ENCODE measurements around the gene HS6ST3.
"Not testable (repeated sequence)": the region's sequence is repeated elsewhere in the genome, so short reads cannot be mapped to it uniquely, and the experiment has no call there.

HS6ST3 gene

DNA sequence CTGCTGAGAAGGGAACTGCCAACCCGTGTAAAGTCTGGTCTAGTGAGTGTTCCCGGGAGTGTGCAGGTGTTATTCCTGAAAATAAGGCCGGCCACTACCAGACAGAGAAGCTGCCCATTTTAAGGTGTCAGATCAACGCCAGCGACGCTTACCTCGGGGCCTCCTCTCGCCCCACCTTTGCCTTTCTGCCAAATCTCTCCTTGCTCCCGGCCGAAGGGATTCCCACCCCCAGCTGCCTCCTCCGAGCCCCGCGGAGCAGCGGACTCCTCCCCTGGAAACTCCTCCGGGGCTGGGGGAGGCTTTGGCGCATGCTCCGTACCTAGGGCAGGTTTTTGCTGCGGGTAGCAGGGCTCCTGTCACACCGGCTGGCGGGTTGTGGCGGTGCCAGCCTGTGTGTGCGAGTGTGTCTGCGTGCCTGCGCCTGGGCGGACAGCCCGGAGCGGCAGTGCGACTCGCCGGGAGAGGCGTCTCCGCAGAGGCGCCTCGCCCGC, at the start of gene HS6ST3:
TSS of gene HS6ST3 (plus strand) at position 359 of the 491 bp plus-strand sequence.
- DNase-seq (ENCODE audit: low read depth in 2 of 2, low spot score in 1 of 2): no peak

DNA sequence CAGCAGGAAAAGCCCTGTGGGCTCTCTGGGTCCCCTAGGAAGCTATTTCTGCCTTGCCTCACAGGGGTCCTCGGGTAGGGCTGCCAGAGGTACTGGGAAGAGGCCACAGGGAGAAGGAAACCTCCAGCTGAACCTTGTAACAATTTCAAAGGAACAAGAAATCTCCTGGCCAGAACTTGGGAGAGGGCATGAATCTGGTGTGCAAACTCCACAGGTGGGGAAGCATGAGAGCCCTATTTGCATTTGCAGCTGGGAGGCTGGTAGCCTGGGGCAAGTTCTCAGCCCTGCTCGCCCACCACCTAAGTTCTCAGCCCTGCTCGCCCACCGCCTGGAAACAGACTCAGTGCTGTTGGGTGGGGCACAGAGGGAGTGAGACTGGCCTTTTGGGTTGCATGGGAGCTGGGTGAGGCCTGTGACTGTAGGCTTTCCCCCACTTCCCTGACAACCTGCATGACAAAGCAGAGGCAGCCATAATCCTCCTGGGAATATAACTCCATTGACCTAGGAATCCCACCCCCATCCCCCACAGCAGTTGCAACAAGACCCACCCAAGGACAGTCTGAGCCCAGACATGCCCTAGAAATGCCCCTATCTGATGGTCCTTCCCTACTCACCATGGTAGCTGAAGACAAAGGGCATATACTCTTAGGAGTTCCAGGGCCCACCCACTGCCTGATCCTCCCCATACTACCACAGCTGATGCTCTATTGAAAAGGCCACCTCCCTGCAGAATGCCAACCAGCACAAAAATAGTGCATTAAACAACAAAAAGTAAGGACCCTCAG, 48.4 kb upstream of the HS6ST3 start:
- DNase-seq (ENCODE audit: low read depth in 2 of 2, low spot score in 1 of 2): no peak

DNA sequence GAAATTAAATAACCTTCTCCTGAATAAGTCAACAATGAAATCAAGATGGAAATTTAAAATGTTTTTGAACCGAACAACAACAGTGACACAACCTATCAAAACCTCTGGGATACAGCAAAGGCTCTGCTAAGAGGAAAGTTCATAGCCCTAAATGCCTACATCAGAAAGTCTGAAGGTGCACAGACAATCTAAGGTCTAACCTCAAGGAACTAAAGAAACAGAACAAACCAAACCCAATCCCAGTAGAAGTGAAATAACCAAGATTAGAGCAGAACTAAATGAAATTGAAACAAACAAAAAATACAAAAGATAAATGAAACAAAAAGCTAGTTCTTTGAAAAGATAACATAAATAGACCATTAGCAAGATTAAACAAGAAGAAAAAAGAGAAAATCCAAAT, 45.7 kb upstream of the HS6ST3 start:
- DNase-seq (ENCODE audit: low read depth in 2 of 2, low spot score in 1 of 2): no peak

DNA sequence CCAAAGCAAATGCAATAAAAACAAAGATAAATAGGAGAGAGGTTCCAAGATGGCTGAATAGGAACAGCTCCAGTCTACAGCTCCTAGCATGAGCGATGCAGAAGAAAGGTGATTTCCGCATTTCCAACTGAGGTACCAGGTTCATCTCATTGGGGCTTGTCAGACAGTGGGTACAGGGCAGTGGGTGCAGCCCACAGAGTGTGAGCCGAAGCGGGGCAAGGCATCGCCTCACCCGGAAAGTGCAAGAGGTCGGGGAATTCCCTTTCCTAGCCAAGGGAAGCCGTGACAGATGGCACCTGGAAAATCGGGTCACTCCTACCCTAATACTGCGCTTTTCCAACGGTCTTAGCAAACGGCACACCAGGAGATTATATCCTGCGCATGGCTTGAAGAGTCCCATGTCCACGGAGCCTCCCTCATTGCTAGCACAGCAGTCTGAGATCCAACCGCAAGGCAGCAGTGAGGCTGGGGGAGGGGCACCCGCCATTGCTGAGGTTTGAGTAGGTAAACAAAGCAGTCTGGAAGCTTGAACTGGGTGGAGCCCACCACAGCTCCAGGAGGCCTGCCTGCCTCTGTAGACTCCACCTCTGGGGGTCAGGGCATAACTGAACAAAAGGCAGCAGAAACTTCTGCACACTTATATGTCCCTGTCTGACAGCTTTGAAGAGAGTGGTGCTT, 43.3 kb upstream of the HS6ST3 start:
- not testable (repeated sequence) for DNase-seq (ENCODE audit: low read depth in 2 of 2, low spot score in 1 of 2)

DNA sequence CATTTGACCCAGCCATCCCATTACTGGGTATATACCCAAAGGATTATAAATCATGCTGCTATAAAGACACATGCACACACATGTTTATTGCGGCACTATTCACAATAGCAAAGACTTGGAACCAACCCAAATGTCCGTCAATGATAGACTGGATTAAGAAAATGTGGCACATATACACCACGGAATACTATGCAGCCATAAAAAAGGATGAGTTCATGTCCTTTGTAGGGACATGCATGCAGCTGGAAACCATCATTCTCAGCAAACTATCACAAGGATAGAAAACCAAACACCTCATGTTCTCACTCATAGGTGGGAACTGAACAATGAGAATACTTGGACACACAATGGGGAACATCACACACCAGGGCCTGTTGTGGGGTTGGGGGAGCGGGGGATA, 39.0 kb upstream of the HS6ST3 start:
- not testable (repeated sequence) for DNase-seq (ENCODE audit: low read depth in 2 of 2, low spot score in 1 of 2)

DNA sequence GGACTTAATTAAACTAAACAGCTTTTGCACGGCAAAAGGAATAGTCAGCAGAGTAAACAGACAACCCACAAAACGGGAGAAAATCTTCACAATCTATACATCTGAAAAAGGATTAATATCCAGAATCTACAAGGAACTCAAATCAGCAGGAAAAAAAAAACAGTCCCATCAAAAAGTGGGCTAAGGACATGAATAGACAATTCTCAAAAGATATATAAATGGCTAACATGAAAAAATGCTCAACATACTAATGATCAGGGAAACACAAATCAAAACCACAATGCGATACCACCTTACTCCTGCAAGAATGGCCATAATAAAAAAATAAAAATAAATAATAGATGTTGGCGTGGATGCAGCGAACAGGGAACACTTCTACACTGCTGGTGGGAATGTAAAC, 38.4 kb upstream of the HS6ST3 start:
- not testable (repeated sequence) for DNase-seq (ENCODE audit: low read depth in 2 of 2, low spot score in 1 of 2)

DNA sequence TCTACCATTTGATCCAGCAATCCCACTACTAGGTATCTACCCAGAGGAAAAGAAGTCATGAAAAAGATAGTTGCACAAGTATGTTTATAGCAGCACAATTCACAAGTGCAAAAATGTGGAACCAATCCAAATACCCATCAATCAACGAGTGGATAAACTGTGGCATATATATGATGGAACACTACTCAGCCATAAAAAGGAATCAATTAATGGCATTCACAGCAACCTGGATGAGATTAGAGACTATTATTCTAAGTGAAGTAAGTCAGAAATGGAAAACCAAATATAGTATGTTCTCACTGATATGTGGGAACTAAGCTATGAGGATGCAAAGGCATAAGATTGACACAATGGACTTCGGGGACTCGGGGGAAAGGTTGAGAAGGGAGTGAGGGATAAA, 38.0 kb upstream of the HS6ST3 start:
- DNase-seq (ENCODE audit: low read depth in 2 of 2, low spot score in 1 of 2): not testable (repeated sequence)

DNA sequence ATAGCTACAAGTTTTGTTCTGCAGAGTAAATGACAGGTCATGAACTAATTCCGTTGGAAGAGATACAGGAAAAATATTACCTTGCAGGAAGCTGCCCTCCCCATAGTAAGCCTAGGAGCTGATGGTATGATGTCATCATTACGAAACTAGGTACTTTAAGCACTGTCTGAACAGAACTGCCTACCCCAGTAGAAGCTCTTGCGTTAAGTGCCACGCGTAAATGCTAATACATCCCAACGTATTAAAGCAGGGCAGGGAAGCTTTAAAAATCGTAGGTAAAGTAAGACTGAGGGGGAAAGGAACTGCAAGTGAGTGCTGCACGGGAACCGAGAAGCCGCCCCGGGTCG, 37.3 kb upstream of the HS6ST3 start:
- no peak for DNase-seq (ENCODE audit: low read depth in 2 of 2, low spot score in 1 of 2)

DNA sequence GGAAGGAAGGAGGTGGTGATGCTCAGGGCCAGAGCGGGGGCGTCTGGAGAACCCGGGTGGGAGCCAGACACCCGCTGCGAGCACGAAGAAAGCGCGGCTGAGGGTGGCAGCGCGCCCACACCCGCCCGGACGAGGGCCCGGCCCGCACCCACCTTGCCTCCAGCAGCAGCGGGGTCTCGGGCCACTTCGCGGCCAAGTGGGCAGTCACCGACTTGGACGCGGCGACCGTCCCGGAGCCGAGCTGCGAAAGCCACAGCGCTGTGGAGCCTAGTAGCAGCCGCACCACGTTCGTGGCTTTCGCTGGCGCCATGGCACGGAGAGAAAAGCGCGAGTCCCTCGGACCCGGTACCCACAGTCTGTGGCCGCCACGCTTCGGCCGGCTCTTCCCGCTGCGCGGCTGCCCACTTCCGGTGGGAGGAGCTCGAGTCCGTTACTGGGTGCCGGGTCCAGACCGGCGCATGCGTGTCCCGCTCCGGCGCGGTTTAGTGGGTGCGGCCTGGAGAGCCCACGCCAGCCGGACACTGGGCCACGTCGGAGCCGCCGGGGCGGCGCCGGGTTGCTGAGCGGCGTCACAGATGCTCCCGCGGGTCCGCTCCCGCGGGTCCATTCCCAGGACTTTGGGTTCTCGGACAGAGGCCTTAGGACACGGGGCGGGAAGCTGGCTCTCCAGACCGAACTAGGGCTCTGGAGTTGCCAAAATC, 36.8 kb upstream of the HS6ST3 start, which contains the start of gene UGGT2:
TSS of gene UGGT2 (minus strand) at position 399 of the 701 bp plus-strand sequence. CDS start at position 310, 89 bp downstream.
- no peak for DNase-seq (ENCODE audit: low read depth in 2 of 2, low spot score in 1 of 2)

DNA sequence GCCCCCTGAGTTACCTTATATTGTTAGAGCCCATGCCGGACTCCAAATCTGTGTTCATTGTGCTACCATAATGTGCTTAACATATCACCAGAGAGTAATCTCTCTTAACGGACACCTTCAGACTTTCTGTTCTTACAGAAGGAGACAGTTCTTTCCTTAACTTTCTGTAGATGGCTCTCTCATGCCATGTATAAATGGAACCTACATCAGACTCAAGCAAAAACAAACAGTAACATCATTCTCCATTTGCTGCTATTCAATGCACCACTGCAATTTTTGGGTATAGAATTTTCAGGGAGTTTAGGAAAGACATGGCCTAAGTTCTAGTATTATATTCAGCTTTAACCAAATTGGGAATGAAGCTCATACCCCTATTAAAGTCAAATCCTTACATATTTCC, 24.1 kb upstream of the HS6ST3 start:
- DNase-seq (ENCODE audit: low read depth in 2 of 2, low spot score in 1 of 2): no peak

DNA sequence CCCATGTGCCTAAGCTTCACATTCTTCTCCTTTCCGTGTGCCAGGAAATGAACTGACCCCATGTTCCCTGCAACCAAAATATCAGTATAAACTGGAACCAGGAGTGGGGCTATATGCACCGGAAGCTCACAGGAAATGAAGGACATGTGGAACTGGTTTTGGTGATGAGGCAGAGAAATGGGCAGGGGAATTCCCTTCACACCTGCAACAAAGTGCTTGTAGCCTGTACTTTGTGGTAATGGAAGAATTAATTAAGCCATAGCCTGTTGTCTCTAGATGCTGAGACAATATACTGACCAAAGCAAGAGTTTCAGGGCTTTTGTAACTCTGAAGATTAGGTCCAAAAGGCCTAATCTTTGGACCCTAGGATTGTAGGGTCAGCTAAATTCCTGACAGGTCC, 21.2 kb upstream of the HS6ST3 start:
- no peak for DNase-seq (ENCODE audit: low read depth in 2 of 2, low spot score in 1 of 2)

DNA sequence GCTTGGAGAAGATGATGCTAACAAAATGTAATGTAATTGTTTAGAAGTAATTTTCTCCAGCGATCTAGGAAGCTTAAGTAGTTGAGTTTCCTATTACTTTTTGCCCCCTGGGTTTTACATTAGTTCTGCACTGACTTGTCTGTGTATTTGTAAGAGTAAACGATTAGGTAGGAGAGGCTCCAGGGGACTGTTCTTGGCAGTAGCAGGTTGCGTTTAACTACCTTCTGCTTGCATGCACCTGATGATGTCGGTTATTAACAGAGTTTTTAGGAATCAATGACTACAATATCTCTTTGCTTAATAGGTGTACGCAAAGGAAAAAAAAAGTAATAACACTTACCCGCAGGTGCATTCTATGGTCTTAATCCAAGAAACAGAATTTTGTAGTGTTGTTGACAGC, 18.4 kb upstream of the HS6ST3 start:
- DNase-seq (ENCODE audit: low read depth in 2 of 2, low spot score in 1 of 2): no peak

DNA sequence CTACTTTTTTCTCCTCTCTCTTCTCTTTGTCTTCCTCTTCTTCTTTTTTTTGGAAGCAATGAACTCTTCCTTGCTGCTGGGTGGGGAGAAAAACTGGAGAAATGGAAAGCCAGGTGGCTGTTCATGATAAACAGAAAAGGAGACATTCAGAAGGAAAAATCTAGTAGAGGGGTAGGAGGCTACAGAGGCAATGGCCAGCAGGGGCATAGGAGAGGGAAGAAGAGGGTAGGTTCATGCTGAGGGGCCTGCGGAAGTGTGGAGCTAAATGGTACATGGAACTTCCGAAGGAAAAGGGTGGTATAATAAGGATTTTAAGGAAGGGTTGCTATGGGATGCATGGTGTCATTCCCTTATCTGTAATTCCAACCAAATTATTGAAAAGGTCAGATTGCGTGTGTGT, 17.5 kb upstream of the HS6ST3 start:
- no peak for DNase-seq (ENCODE audit: low read depth in 2 of 2, low spot score in 1 of 2)

DNA sequence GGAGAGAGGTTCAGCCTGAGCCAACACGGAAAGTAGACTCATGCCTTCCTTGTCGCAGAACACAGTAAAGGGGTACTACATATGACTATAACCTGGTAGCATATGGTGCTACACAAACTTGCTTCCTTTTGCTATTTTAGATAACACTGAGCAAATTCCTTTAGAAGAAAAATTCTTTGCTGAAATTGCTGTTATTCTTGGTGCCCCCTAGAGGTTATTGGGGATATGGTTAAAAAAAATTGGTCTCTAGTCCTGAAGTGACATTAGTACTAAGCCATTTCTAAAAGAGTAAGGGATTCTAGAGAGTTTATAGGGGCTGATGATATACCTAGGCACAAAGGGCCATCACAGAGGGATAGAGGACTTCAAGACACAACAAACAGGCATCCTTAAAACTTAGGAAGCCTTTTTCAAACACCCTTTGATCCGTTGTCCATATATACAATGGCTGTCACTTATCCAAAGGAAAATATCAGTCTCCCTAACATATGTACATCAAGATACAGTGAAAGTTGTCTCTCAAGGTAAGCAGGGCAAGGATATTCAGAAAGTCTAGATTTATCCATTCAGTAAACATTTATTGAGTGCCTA, 13.9 kb upstream of the HS6ST3 start:
- no peak for DNase-seq (ENCODE audit: low read depth in 2 of 2, low spot score in 1 of 2)

DNA sequence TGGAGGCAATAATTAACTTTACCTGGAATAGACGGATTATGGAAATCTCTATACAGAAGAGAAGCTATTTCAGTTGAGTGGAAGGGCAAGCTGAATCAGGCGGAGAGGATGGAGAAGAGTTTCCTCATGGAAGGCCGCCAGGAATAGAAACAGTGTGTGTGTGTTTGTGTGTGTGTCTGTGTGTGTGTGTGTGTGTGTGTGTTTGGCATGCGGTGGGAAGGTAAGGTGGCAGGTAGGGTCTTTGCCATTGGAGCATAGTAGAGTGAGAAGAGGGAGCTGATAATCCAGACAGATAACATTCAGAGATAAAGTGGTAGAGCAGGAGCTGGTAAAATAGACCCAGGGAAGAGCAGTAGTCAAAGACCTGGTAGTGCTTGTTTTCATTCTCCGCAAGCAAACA, 9.2 kb upstream of the HS6ST3 start:
- DNase-seq (ENCODE audit: low read depth in 2 of 2, low spot score in 1 of 2): no peak

DNA sequence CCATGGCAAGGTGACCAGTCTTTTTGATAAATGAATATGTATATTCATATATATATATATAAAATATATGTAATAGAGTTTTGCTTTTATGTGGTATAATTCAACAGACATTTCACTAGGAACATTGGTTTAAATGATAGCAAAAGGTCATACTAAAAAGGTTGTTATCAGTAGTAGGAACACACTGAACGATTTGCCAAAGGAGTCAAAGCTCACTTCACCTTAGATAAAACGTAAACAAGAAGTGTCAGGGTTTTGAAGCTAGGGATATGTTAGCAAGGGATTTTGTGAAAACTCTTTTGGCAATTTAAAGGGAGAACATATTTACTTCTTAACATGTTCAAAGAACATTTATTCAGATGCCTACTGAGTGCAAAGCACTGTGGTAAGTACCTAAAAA, 8.0 kb upstream of the HS6ST3 start:
- DNase-seq (ENCODE audit: low read depth in 2 of 2, low spot score in 1 of 2): no peak

DNA sequence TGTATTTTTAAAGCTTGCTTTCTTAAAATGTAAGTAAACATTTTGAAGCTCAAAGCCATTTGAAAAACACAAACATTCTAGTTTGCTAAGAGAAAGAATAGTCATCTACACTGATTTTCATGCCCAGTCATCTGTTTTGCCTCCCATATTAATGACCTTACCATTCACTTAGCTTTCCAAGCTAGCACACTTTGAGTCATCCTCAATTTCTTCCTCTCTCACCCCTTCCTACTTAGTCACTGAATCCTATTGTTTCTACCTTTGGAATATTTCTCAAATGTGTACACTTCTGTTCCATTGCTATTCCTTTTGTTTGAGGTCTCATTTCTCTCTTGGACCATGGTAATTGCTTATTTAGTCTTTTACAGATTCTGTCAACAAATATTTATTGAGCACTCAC, 7.3 kb upstream of the HS6ST3 start:
- no peak for DNase-seq (ENCODE audit: low read depth in 2 of 2, low spot score in 1 of 2)

DNA sequence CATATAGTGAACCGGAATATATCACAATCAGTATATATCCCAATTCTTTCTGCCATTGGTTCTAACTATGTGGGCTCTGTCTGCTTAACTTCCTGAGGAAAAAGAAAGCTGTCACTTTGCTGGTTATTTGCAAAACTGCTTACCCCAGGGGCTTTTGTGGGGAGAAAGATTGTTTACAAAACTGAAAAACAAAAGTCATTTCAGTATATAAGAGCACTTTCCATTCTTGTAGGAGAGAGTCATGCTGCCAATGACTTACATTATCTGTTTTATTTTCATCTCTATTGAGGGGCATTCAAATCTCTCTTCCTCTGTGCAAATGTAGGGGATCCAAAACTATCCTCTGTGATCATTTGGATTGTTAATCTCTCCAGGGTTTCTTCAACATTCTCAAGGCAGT, 3.2 kb upstream of the HS6ST3 start:
- no peak for DNase-seq (ENCODE audit: low read depth in 2 of 2, low spot score in 1 of 2)

DNA sequence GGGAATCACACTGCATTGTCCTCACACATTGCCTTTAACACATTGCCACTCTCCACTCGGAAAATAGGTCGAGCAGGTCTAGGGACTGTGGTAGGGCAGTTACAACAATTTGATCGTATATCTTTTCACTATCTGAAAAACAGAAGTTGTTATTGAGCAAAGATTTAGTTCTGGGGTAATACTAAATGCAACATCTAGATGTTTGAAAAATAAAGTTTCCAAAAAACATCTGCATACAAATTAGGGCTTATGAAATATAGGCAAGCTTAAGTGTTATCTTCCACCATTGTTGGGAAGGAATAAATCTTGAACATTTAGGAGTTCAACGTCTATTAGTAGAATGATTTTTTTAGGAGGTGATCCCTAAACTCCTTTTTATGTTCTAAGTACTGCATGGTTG, 768 bp upstream of the HS6ST3 start:
- no peak for DNase-seq (ENCODE audit: low read depth in 2 of 2, low spot score in 1 of 2)

DNA sequence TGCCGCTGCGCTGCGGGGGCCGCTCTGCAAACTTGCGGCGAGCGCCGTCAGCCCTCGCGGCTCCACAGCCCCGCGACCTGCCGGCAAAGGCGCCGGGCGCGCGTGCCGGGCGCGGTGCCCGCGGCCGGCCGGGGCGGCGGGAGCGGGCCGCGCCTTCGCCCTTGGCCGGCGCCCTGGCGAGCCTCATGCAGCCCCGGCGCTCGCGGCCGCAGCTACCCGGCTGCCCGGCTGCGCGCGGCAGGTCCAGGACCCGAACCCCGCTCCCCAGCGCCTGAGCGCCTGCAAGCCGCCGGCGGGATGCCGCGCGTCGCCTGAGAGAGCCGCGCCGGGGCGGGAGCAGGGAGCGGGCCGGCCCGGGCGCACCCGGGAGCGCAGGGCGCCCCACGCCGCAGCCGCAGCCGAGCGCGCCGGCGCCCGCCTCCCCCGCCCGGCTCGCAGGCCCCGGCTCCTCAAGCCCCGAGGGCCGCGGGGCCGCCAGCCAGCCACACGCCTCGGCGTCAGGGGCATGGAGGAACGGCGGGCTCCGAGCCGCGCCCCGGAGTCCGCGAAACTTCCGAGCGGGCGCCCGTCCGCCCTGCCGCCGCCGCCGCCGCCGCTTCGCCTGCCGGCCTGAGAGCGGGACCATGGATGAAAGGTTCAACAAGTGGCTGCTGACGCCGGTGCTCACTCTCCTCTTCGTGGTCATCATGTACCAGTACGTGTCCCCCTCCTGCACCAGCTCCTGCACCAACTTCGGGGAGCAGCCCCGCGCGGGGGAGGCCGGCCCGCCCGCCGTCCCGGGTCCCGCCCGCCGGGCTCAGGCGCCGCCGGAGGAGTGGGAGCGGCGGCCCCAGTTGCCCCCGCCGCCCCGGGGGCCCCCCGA, 564 bp downstream of the HS6ST3 start:
- no peak for DNase-seq (ENCODE audit: low read depth in 2 of 2, low spot score in 1 of 2)
